ENCODE measurements around the gene LAYN.

LAYN gene

GRCh38 chr11:111540114-111540936 lies at the start of gene LAYN:
TSS of gene LAYN (plus strand) at chr11:111540720. CDS start at chr11:111540844, 124 bp downstream.
- peak; percentile 39 for DNase-seq

- DNase-seq: no peak
Measured at GRCh38 chr11:111494040-111494439, 46.5 kb upstream of the LAYN start.

- no peak for DNase-seq
Measured at GRCh38 chr11:111499483-111499882, 41.0 kb upstream of the LAYN start.

GRCh38 chr11:111500481-111500880 lies 40.0 kb upstream of the LAYN start:
- DNase-seq: no peak

- DNase-seq: no peak
Measured at GRCh38 chr11:111502611-111503010, 37.9 kb upstream of the LAYN start.

- no peak for DNase-seq
Measured at GRCh38 chr11:111510311-111510710, 30.2 kb upstream of the LAYN start.

- DNase-seq: no peak
Measured at GRCh38 chr11:111512296-111513239, 28.0 kb upstream of the LAYN start, which contains the start of gene BTG4. TSS of gene BTG4 (minus strand) at chr11:111512386. CDS start at chr11:111498776, 13,610 bp downstream.

- DNase-seq: no peak
Measured at GRCh38 chr11:111513240-111513605, 27.3 kb upstream of the LAYN start.

- no peak for DNase-seq
Measured at GRCh38 chr11:111514216-111515031, 26.1 kb upstream of the LAYN start, which contains the start of gene HOATZ. TSS of gene HOATZ (plus strand) at chr11:111514778. CDS start at chr11:111514785, 7 bp downstream.

GRCh38 chr11:111515591-111515990 lies 24.9 kb upstream of the LAYN start:
- no peak for DNase-seq

GRCh38 chr11:111518668-111519067 lies 21.9 kb upstream of the LAYN start:
- no peak for DNase-seq

GRCh38 chr11:111520560-111520959 lies 20.0 kb upstream of the LAYN start:
- no peak for DNase-seq

- no peak for DNase-seq
Measured at GRCh38 chr11:111521135-111521534, 19.4 kb upstream of the LAYN start.

- no peak for DNase-seq
Measured at GRCh38 chr11:111522426-111522825, 18.1 kb upstream of the LAYN start.

- DNase-seq: no peak
Measured at GRCh38 chr11:111523343-111523742, 17.2 kb upstream of the LAYN start.

GRCh38 chr11:111524056-111524455 lies 16.5 kb upstream of the LAYN start:
- DNase-seq: no peak

- DNase-seq: no peak
Measured at GRCh38 chr11:111525456-111525855, 15.1 kb upstream of the LAYN start.

GRCh38 chr11:111526501-111526900 lies 14.0 kb upstream of the LAYN start:
- DNase-seq: no peak

GRCh38 chr11:111527279-111527678 lies 13.2 kb upstream of the LAYN start:
- no peak for DNase-seq

- DNase-seq: no peak
Measured at GRCh38 chr11:111528557-111528956, 12.0 kb upstream of the LAYN start.

GRCh38 chr11:111530091-111530490 lies 10.4 kb upstream of the LAYN start:
- no peak for DNase-seq

- no peak for DNase-seq
Measured at GRCh38 chr11:111531136-111531535, 9.4 kb upstream of the LAYN start.
